H1 (cell line): ENCODE data around the gene NOS1AP. TPM values are rescaled to one million over a fixed set of nuclear protein-coding genes. Genes with fewer than 3 reads are reported as not detected.

ENCODE experiments used
- CTCF ChIA-PET: fragments of 300-600 bp; sonication (Branson Sonifier 250); formaldehyde crosslinking; loops from one replicate; lab custom pipeline; 2021; ENCODE audit not compliant: partially characterized antibody; lab: Charles Lee
- POLR2A ChIA-PET: fragments of 300-600 bp; sonication (Branson Sonifier 250); formaldehyde crosslinking; loops from one replicate; lab custom pipeline; 2021; ENCODE audit warnings: inconsistent platforms; ENCODE audit not compliant: partially characterized antibody; lab: Charles Lee
- DNase-seq, 2 experiments: peaks; one replicate each; pipeline versions ENCODE4 v3.0.0 to v3.0.0-alpha.2; 2010 to 2022; ENCODE audit warnings: low spot score in 2 of 2, low read depth in 1 of 2, mixed read lengths in 1 of 2
- FAIRE-seq: peaks from 2 replicates; lab custom pipeline; 2011; peaks lifted over from hg19 to GRCh38; lab: Jason Lieb, UNC
- H2AFZ ChIP-seq: 2 replicates; pipeline ENCODE4 v1.8.1; 2012; ENCODE audit warnings: low read length, inconsistent platforms
- H2AK5ac ChIP-seq: 2 replicates; pipeline ENCODE4 v1.6.1; 2013; ENCODE audit warnings: low read depth, low read length
- H2BK120ac ChIP-seq: replicated peaks from 2 replicates; pipeline ENCODE3; 2013; ENCODE audit warnings: low read depth, low read length, inconsistent platforms
- H2BK12ac ChIP-seq: 2 replicates; pipeline ENCODE4 v1.6.1; 2013; ENCODE audit warnings: low read depth, low read length
- H2BK15ac ChIP-seq: 2 replicates; pipeline ENCODE4 v1.6.1; 2013; ENCODE audit warnings: low read length
- H2BK20ac ChIP-seq: 2 replicates; pipeline ENCODE4 v1.6.1; 2013; ENCODE audit warnings: low read length
- H2BK5ac ChIP-seq: 2 replicates; pipeline ENCODE4 v1.6.1; 2013; ENCODE audit warnings: low read depth, low read length
- H3K14ac ChIP-seq: 2 replicates; pipeline ENCODE4 v1.6.1; 2013; ENCODE audit warnings: inconsistent platforms; ENCODE audit not compliant: insufficient read length
- H3K18ac ChIP-seq: 2 replicates; pipeline ENCODE4 v1.6.1; 2013; ENCODE audit warnings: low read length; ENCODE audit errors: extremely low read depth
- H3K23ac ChIP-seq: 2 replicates; pipeline ENCODE4 v1.6.1; 2013; ENCODE audit warnings: inconsistent platforms; ENCODE audit not compliant: insufficient read length
- H3K23me2 ChIP-seq: 2 replicates; pipeline ENCODE4 v1.6.1; 2013; ENCODE audit warnings: low read depth, low read length
- H3K27ac ChIP-seq: 2 replicates; pipeline ENCODE4 v1.6.1; 2011; ENCODE audit warnings: low read depth, low read length, inconsistent platforms
- H3K27me3 ChIP-seq, 4 experiments: replicated peaks in 1 of 4; 1 replicate in 1 of 4; 2 replicates in 3 of 4; pipeline versions ENCODE4 v1.6.1 to v1.8.1; 2011 to 2013; ENCODE audit warnings: low read length in 3 of 4, mild to moderate bottlenecking in 3 of 4, inconsistent platforms in 2 of 4, mixed read lengths in 2 of 4, moderate library complexity in 1 of 4; ENCODE audit not compliant: control insufficient read depth in 3 of 4, insufficient read depth in 3 of 4; ENCODE audit errors: extremely low read depth in 1 of 4
- H3K36me3 ChIP-seq, 4 experiments: 2 replicates each; pipeline versions ENCODE4 v1.6.1 to v1.8.1; 2011 to 2013; ENCODE audit warnings: mild to moderate bottlenecking in 4 of 4, low read length in 3 of 4, moderate library complexity in 2 of 4, control low read depth in 1 of 4, inconsistent platforms in 1 of 4; ENCODE audit not compliant: insufficient read depth in 4 of 4, control insufficient read depth in 2 of 4
- H3K4ac ChIP-seq: replicated peaks from 2 replicates; pipeline ENCODE3; 2013; ENCODE audit warnings: low read length, low read depth, mixed read lengths, inconsistent platforms; ENCODE audit not compliant: insufficient read length
- H3K4me1 ChIP-seq, 4 experiments: replicated peaks in 1 of 4; 1 replicate in 1 of 4; 2 replicates in 3 of 4; pipeline versions ENCODE4 v1.6.1 to v1.8.1; 2011 to 2013; ENCODE audit warnings: low read length in 3 of 4, inconsistent platforms in 2 of 4, mixed read lengths in 1 of 4; ENCODE audit not compliant: insufficient read depth in 4 of 4, control insufficient read depth in 3 of 4
- H3K4me2 ChIP-seq, 2 experiments: 2 replicates each; pipeline versions ENCODE4 v1.6.1 to v1.8.1; 2011 to 2013; ENCODE audit warnings: low read depth in 2 of 2, low read length in 2 of 2, control low read depth in 1 of 2, inconsistent platforms in 1 of 2, mild to moderate bottlenecking in 1 of 2; ENCODE audit not compliant: insufficient read depth in 1 of 2
- H3K4me3 ChIP-seq, 4 experiments: fragments of 200-600, 300-600 bp in 1 of 4; sonication (generic), shearing (Covaris generic), sonication (Bioruptor Twin) in 1 of 4; 2 replicates each; pipeline versions ENCODE4 v1.5.1 to v1.8.1; 2011 to 2016; ENCODE audit warnings: low read length in 4 of 4, low read depth in 3 of 4, control low read depth in 2 of 4, inconsistent platforms in 2 of 4, mild to moderate bottlenecking in 2 of 4, mixed read lengths in 1 of 4, moderate library complexity in 1 of 4; ENCODE audit not compliant: insufficient read depth in 2 of 4; ENCODE audit errors: extremely low read depth in 1 of 4
- H3K56ac ChIP-seq: replicated peaks from 2 replicates; pipeline ENCODE3; 2013; ENCODE audit warnings: low read depth, mild to moderate bottlenecking, mixed read lengths, low read length, inconsistent platforms; ENCODE audit not compliant: insufficient read length
- H3K79me1 ChIP-seq: 2 replicates; pipeline ENCODE4 v1.6.1; 2013; ENCODE audit warnings: low read depth, low read length, control low read depth
- H3K79me2 ChIP-seq, 2 experiments: 2 replicates each; pipeline versions ENCODE4 v1.6.1 to v1.8.1; 2012 to 2013; ENCODE audit warnings: low read length in 2 of 2, mild to moderate bottlenecking in 2 of 2, inconsistent platforms in 1 of 2; ENCODE audit not compliant: insufficient read depth in 2 of 2, control insufficient read depth in 1 of 2
- H3K9ac ChIP-seq, 4 experiments: replicated peaks in 1 of 4; 1 replicate in 1 of 4; 2 replicates in 3 of 4; pipeline versions ENCODE4 v1.6.1 to v1.8.1; 2011 to 2013; ENCODE audit warnings: low read depth in 3 of 4, low read length in 3 of 4, control low read depth in 2 of 4, mild to moderate bottlenecking in 2 of 4, moderate library complexity in 2 of 4, inconsistent platforms in 1 of 4; ENCODE audit errors: extremely low read depth in 1 of 4
- H3K9me3 ChIP-seq, 2 experiments: 2 replicates each; pipeline versions ENCODE4 v1.6.1 to v1.8.1; 2012 to 2013; ENCODE audit warnings: mild to moderate bottlenecking in 2 of 2, moderate library complexity in 2 of 2, control low read depth in 1 of 2, inconsistent platforms in 1 of 2, low read depth in 1 of 2, low read length in 1 of 2, mixed read lengths in 1 of 2; ENCODE audit not compliant: insufficient read depth in 2 of 2
- H4K20me1 ChIP-seq, 2 experiments: replicated peaks in 1 of 2; 2 replicates each; pipeline versions ENCODE3 to v1.8.1; 2011 to 2013; ENCODE audit warnings: inconsistent platforms in 2 of 2, low read length in 2 of 2, mild to moderate bottlenecking in 1 of 2; ENCODE audit not compliant: insufficient read depth in 2 of 2, control insufficient read depth in 1 of 2
- H4K5ac ChIP-seq: 2 replicates; pipeline ENCODE4 v1.6.1; 2013; ENCODE audit warnings: low read length, low read depth, mixed read lengths, inconsistent platforms; ENCODE audit not compliant: insufficient read length
- H4K8ac ChIP-seq: 2 replicates; pipeline ENCODE4 v1.8.0; 2013; ENCODE audit warnings: mild to moderate bottlenecking, moderate library complexity, low read length, inconsistent platforms; ENCODE audit not compliant: insufficient read depth; ENCODE audit errors: extremely low read depth
- H4K91ac ChIP-seq: replicated peaks from 2 replicates; pipeline ENCODE3; 2013; ENCODE audit warnings: low read length, mixed read lengths, inconsistent platforms; ENCODE audit not compliant: insufficient read length
- BRCA1 ChIP-seq: IDR thresholded peaks from 2 replicates; pipeline ENCODE4 v1.6.1; 2012; ENCODE audit warnings: low read depth, low read length, improper control_type of control experiment
- CBX5 ChIP-seq: fragments of 300-800, 300-1000 bp; sonication (generic); IDR thresholded peaks from 2 replicates; pipeline ENCODE4 v1.7.1; 2016; ENCODE audit warnings: antibody characterized with exemption, low read length, low read depth
- E2F6 ChIP-seq: IDR thresholded peaks from 2 replicates; pipeline ENCODE4 v1.6.1; 2012; ENCODE audit warnings: inconsistent platforms
- HDAC6 ChIP-seq: IDR thresholded peaks from one replicate; pipeline ENCODE4 v1.7.1; 2012; ENCODE audit warnings: low read depth, mild to moderate bottlenecking, inconsistent platforms, low read length, moderate library complexity
- KDM4A ChIP-seq: IDR thresholded peaks from one replicate; pipeline ENCODE4 v1.7.1; 2012; ENCODE audit warnings: low read depth, mild to moderate bottlenecking, moderate library complexity, low read length, inconsistent platforms; ENCODE audit not compliant: severe bottlenecking
- MAX ChIP-seq: IDR thresholded peaks from 2 replicates; pipeline ENCODE4 v1.6.1; 2012; ENCODE audit warnings: inconsistent platforms
- RAD21 ChIP-seq, 2 experiments: IDR thresholded peaks in 1 of 2; conservative IDR thresholded peaks in 1 of 2; 2 replicates each; pipeline ENCODE4 v1.6.1; 2011; ENCODE audit warnings: low read depth in 2 of 2, low read length in 2 of 2, improper control_type of control experiment in 1 of 2, inconsistent platforms in 1 of 2, mild to moderate bottlenecking in 1 of 2, moderate library complexity in 1 of 2
- RBBP5 ChIP-seq: IDR thresholded peaks from 2 replicates; pipeline ENCODE4 v1.7.1; 2012; ENCODE audit warnings: low read depth, mild to moderate bottlenecking, inconsistent platforms, low read length, moderate library complexity, borderline replicate concordance
- SP1 ChIP-seq: IDR thresholded peaks from 2 replicates; pipeline ENCODE4 v1.6.1; 2011; ENCODE audit warnings: low read depth, low read length
- TAF1 ChIP-seq: IDR thresholded peaks from 2 replicates; pipeline ENCODE4 v1.6.1; 2011; ENCODE audit warnings: mild to moderate bottlenecking, low read depth, low read length
- TEAD4 ChIP-seq: IDR thresholded peaks from 2 replicates; pipeline ENCODE4 v1.6.1; 2012; ENCODE audit warnings: low read depth, low read length, inconsistent platforms, mixed read lengths
- WGBS, 2 experiments: shearing (Covaris generic) in 1 of 2; methylation state at CpG; one replicate each; pipeline versions ENCODE4 v1.1.6 to v1.1.7; 2013 to 2015; ENCODE audit warnings: low lambda C conversion rate in 2 of 2, mixed read lengths in 2 of 2, inconsistent platforms in 1 of 2, low coverage in 1 of 2, missing lambda C conversion rate in 1 of 2; ENCODE audit not compliant: insufficient replicate concordance in 2 of 2, insufficient coverage in 1 of 2, insufficient read length in 1 of 2; ENCODE audit errors: extremely low coverage in 1 of 2, missing lambda C conversion rate in 1 of 2; 5-methylcytosine and 5-hydroxymethylcytosine counted together
- polyA plus RNA-seq, 7 experiments: library from polyadenylated mRNA; depleted of rRNA in 3 of 7; stranded (reverse) in 5 of 7; unstranded in 2 of 7; fragments of >200 nt in 5 of 7; fragments of 200-250 nt in 2 of 7; gene quantifications; 1 replicate in 5 of 7; 2 replicates in 1 of 7; 4 replicates in 1 of 7; pipeline versions ENCODE4 v1.2.1 to v1.2.3, GENCODE V29; 2011 to 2013; ENCODE audit warnings: missing spikeins in 2 of 7, mixed read lengths in 2 of 7
- total RNA-seq: library from RNA; stranded (reverse); fragmentation: NEBNext Ultra II Directional; extraction: Animal tissue kit (Norgen Biotek cat#: 25700); gene quantifications from 2 replicates; pipeline ENCODE4 v1.2.1, GENCODE V29; 2021

NOS1AP gene
- total and polyA plus RNA-seq, 2 of the 8 experiments (the other 6 are each of a cell fraction or from before 2014, with no cell fraction given) = 2.4 to 12.1 TPM

- 88% methylated on average over 11 of the region's 11 CpGs; no CpG with 5 or more reads in 1 of the 2 experiments for WGBS, 2 experiments
- Histone ChIP-seq H3K56ac (no peak overlapping the region), H2BK5ac (no peak overlapping the region), H2BK15ac (no peak overlapping the region), H3K9me3 (no peaks in the 10 kb centered on the region), H3K4ac (no peak overlapping the region), H4K20me1 (no peaks in the 10 kb centered on the region), H3K9ac (no peak overlapping the region), H3K18ac (no peak overlapping the region), H2BK12ac (no peak overlapping the region), H3K27me3 (no peaks in the 10 kb centered on the region), H4K91ac (no peak overlapping the region), H3K36me3 (no peaks in the 10 kb centered on the region), H3K14ac (no peak overlapping the region), H2BK20ac (no peak overlapping the region), H3K23me2 (no peaks in the 10 kb centered on the region), H3K79me2 (no peaks in the 10 kb centered on the region), H2AFZ (no peak overlapping the region), H3K4me2 (no peak overlapping the region), H4K8ac (no peak overlapping the region; the same call in 1 of the 2 replicates), H4K5ac (no peak overlapping the region), H3K79me1 (no peaks in the 10 kb centered on the region), H3K27ac (no peak overlapping the region), H3K23ac (no peak overlapping the region), H2BK120ac (no peak overlapping the region), H3K4me3 (no peak overlapping the region), H3K4me1 (peaks cover 0 to 6% (median 1%) of the 10 kb centered on the region in 4 experiments; a peak in 4 of 7 replicates), H2AK5ac (no peak overlapping the region)
- ChIA-PET CTCF (interaction anchor here (0.7 to 6.4 kb wide), 13 partner anchors 8 to 416 kb away, joined by 3 to 46 read pairs (median 5); partner anchors contain the start of gene C1orf226), POLR2A (interaction anchor here (0.9 to 1.2 kb wide), 2 partner anchors 32 to 327 kb away, joined by 3 read pairs; no protein-coding TSS in a partner anchor)
- DNase-seq (peak in 1 of 2 experiments; percentile 42), FAIRE-seq (no peak)
- no peak for TF ChIP-seq HDAC6
- no peak for TF ChIP-seq E2F6
- no peak for TF ChIP-seq BRCA1
- TF ChIP-seq CBX5 = no peak
- no peak for TF ChIP-seq SP1
- TF ChIP-seq TAF1 = no peak
- no peak for TF ChIP-seq RAD21 (IDR thresholded peaks at IDR 0.05 in 1 of 2, conservative IDR thresholded peaks at IDR 0.05 in 1 of 2; ENCODE audit: low read depth in 2 of 2, low read length in 2 of 2)
- no peak for TF ChIP-seq MAX
- TF ChIP-seq RBBP5 = no peak
- no peak for TF ChIP-seq KDM4A
- TF ChIP-seq TEAD4 = no peak
Observed at GRCh38 chr1:162389021-162389818, 319.7 kb downstream of the NOS1AP start.
